Immature natural killer cell (primary cell): ENCODE measurements around the gene TBXA2R. TPM values are rescaled to one million over a fixed set of nuclear protein-coding genes. Genes with fewer than 3 reads are reported as not detected.

ENCODE experiments used
- DNase-seq, 3 donors: peaks; one replicate each; pipeline ENCODE4 v3.0.0; 2022; ENCODE audit warnings: mixed read lengths in 1 of 3
- H3K27ac Mint-ChIP-seq, 6 donors: one replicate each; pipeline ENCODE4 v1.8.0; 2020; ENCODE audit warnings: mixed read lengths in 6 of 6, mild to moderate bottlenecking in 5 of 6, inconsistent platforms in 4 of 6, moderate library complexity in 3 of 6
- H3K27me3 Mint-ChIP-seq, 3 donors: one replicate each; pipeline ENCODE4 v1.8.0; 2020 to 2021; ENCODE audit warnings: low read depth in 3 of 3, mild to moderate bottlenecking in 3 of 3, mixed read lengths in 3 of 3, moderate library complexity in 3 of 3, inconsistent platforms in 1 of 3
- H3K36me3 Mint-ChIP-seq, 3 donors: one replicate each; pipeline ENCODE4 v1.8.0; 2020; ENCODE audit warnings: mixed read lengths in 3 of 3, inconsistent platforms in 2 of 3, mild to moderate bottlenecking in 2 of 3
- H3K4me1 Mint-ChIP-seq, 2 donors: one replicate each; pipeline ENCODE4 v1.8.0; 2020; ENCODE audit warnings: inconsistent platforms in 2 of 2, mild to moderate bottlenecking in 2 of 2, mixed read lengths in 2 of 2, moderate library complexity in 1 of 2
- H3K4me3 Mint-ChIP-seq, 5 donors: one replicate each; pipeline ENCODE4 v1.8.0; 2020; ENCODE audit warnings: mild to moderate bottlenecking in 5 of 5, mixed read lengths in 5 of 5, inconsistent platforms in 3 of 5, moderate library complexity in 3 of 5
- H3K9me3 Mint-ChIP-seq, 6 donors: one replicate each; pipeline ENCODE4 v1.8.0; 2020; ENCODE audit warnings: mild to moderate bottlenecking in 6 of 6, mixed read lengths in 6 of 6, inconsistent platforms in 4 of 6, moderate library complexity in 3 of 6
- polyA plus RNA-seq, 3 donors: library from polyadenylated mRNA; unstranded; fragments of 300-500 nt; fragmentation: Illumina TruSeq; gene quantifications; one replicate each; pipeline ENCODE4 v1.2.3, GENCODE V29; 2021

Gene TBXA2R
- polyA plus RNA-seq, 3 donors from 2014 or later, result 3.1 to 9.5 (median 3.1) TPM

GRCh38 chr19:3609779-3610719 lies 3.4 kb upstream of the TBXA2R start:
- Mint-ChIP-seq H3K9me3 (no peaks in the 10 kb centered on the region), H3K27ac (peak overlapping the region in 1 of 6 donors; percentile 20), H3K4me1 (peaks cover 16 to 22% of the 10 kb centered on the region in 2 donors), H3K4me3 (no peak overlapping the region), H3K36me3 (peaks cover 0 to 5% (median 0%) of the 10 kb centered on the region in 3 donors), H3K27me3 (no peaks in the 10 kb centered on the region)
- DNase-seq, result no peak

GRCh38 chr19:3608750-3609322 lies 2.2 kb upstream of the TBXA2R start:
- Mint-ChIP-seq H3K4me1 (peaks cover 16 to 22% of the 10 kb centered on the region in 2 donors), H3K27ac (no peak overlapping the region), H3K36me3 (peaks cover 0 to 5% (median 0%) of the 10 kb centered on the region in 3 donors), H3K4me3 (no peak overlapping the region), H3K9me3 (no peaks in the 10 kb centered on the region), H3K27me3 (no peaks in the 10 kb centered on the region)
- no peak for DNase-seq

- H3K4me1 Mint-ChIP-seq, result peaks cover 16 to 22% of the 10 kb centered on the region in 2 donors
- peak overlapping the region in 4 of 6 donors; percentile 68 to 81 (median 72) for H3K27ac Mint-ChIP-seq
- no peaks in the 10 kb centered on the region for H3K27me3 Mint-ChIP-seq
- H3K36me3 Mint-ChIP-seq, result peaks cover 0 to 5% (median 0%) of the 10 kb centered on the region in 3 donors
- H3K4me3 Mint-ChIP-seq, result peak overlapping the region; percentile 65 to 75 (median 69)
- DNase-seq, result no peak
- H3K9me3 Mint-ChIP-seq, result no peaks in the 10 kb centered on the region
These were observed 1.5 kb upstream of the TBXA2R start for GRCh38 chr19:3608079-3608641.

GRCh38 chr19:3607303-3608078 lies 816 bp upstream of the TBXA2R start:
- peaks cover 0 to 5% (median 0%) of the 10 kb centered on the region in 3 donors for H3K36me3 Mint-ChIP-seq
- H3K4me3 Mint-ChIP-seq, result peak overlapping the region; percentile 65 to 75 (median 69)
- peak overlapping the region in 4 of 6 donors; percentile 68 to 81 (median 72) for H3K27ac Mint-ChIP-seq
- no peaks in the 10 kb centered on the region for H3K9me3 Mint-ChIP-seq
- DNase-seq, result no peak
- H3K27me3 Mint-ChIP-seq, result no peaks in the 10 kb centered on the region
- peaks cover 16 to 22% of the 10 kb centered on the region in 2 donors for H3K4me1 Mint-ChIP-seq

GRCh38 chr19:3606174-3606689 lies 443 bp downstream of the TBXA2R start:
- H3K4me1 Mint-ChIP-seq, result peaks cover 16 to 22% of the 10 kb centered on the region in 2 donors
- no peaks in the 10 kb centered on the region for H3K36me3 Mint-ChIP-seq
- no peaks in the 10 kb centered on the region for H3K9me3 Mint-ChIP-seq
- peak; percentile 31 to 47 (median 36) for DNase-seq
- no peak overlapping the region for H3K27ac Mint-ChIP-seq
- peak overlapping the region in 1 of 5 donors; percentile 33 for H3K4me3 Mint-ChIP-seq
- H3K27me3 Mint-ChIP-seq, result no peaks in the 10 kb centered on the region

GRCh38 chr19:3605770-3606169 lies 905 bp downstream of the TBXA2R start:
- Mint-ChIP-seq H3K36me3 (no peaks in the 10 kb centered on the region), H3K9me3 (no peaks in the 10 kb centered on the region), H3K4me3 (no peak overlapping the region), H3K27me3 (no peaks in the 10 kb centered on the region), H3K27ac (no peak overlapping the region), H3K4me1 (peaks cover 16 to 22% of the 10 kb centered on the region in 2 donors)
- no peak for DNase-seq

- no peaks in the 10 kb centered on the region for H3K27me3 Mint-ChIP-seq
- H3K4me1 Mint-ChIP-seq, result peaks cover 16 to 21% of the 10 kb centered on the region in 2 donors
- no peaks in the 10 kb centered on the region for H3K36me3 Mint-ChIP-seq
- no peak overlapping the region for H3K4me3 Mint-ChIP-seq
- H3K9me3 Mint-ChIP-seq, result no peaks in the 10 kb centered on the region
- DNase-seq, result no peak
- H3K27ac Mint-ChIP-seq, result no peak overlapping the region
These were observed 1.3 kb downstream of the TBXA2R start for GRCh38 chr19:3605361-3605760.

- Mint-ChIP-seq H3K9me3 (no peaks in the 10 kb centered on the region), H3K27ac (no peak overlapping the region), H3K27me3 (no peaks in the 10 kb centered on the region), H3K36me3 (no peaks in the 10 kb centered on the region), H3K4me3 (no peak overlapping the region), H3K4me1 (peaks cover 16 to 21% of the 10 kb centered on the region in 2 donors)
- DNase-seq, result peak; percentile 48 to 53 (median 48)
These were observed 1.7 kb downstream of the TBXA2R start for GRCh38 chr19:3604987-3605343.

GRCh38 chr19:3604227-3604986 lies 2.3 kb downstream of the TBXA2R start:
- no peak overlapping the region for H3K27ac Mint-ChIP-seq
- H3K9me3 Mint-ChIP-seq, result no peaks in the 10 kb centered on the region
- H3K27me3 Mint-ChIP-seq, result no peaks in the 10 kb centered on the region
- no peaks in the 10 kb centered on the region for H3K36me3 Mint-ChIP-seq
- DNase-seq, result no peak
- peaks cover 16 to 18% of the 10 kb centered on the region in 2 donors for H3K4me1 Mint-ChIP-seq
- H3K4me3 Mint-ChIP-seq, result peak overlapping the region in 1 of 5 donors; percentile 52

GRCh38 chr19:3603121-3603811 lies 3.4 kb downstream of the TBXA2R start:
- Mint-ChIP-seq H3K4me3 (no peak overlapping the region), H3K36me3 (no peaks in the 10 kb centered on the region), H3K9me3 (no peaks in the 10 kb centered on the region), H3K4me1 (peaks cover 12 to 13% of the 10 kb centered on the region in 2 donors), H3K27me3 (no peaks in the 10 kb centered on the region), H3K27ac (no peak overlapping the region)
- no peak for DNase-seq

GRCh38 chr19:3601021-3601420 lies 5.7 kb downstream of the TBXA2R start:
- no peaks in the 10 kb centered on the region for H3K27me3 Mint-ChIP-seq
- no peak for DNase-seq
- no peaks in the 10 kb centered on the region for H3K9me3 Mint-ChIP-seq
- H3K36me3 Mint-ChIP-seq, result no peaks in the 10 kb centered on the region
- H3K4me1 Mint-ChIP-seq, result no peaks in the 10 kb centered on the region
- no peak overlapping the region for H3K27ac Mint-ChIP-seq
- H3K4me3 Mint-ChIP-seq, result no peak overlapping the region

GRCh38 chr19:3599776-3600187 lies 6.9 kb downstream of the TBXA2R start:
- no peak overlapping the region for H3K4me3 Mint-ChIP-seq
- H3K27ac Mint-ChIP-seq, result no peak overlapping the region
- no peaks in the 10 kb centered on the region for H3K9me3 Mint-ChIP-seq
- no peaks in the 10 kb centered on the region for H3K36me3 Mint-ChIP-seq
- no peak for DNase-seq
- no peaks in the 10 kb centered on the region for H3K27me3 Mint-ChIP-seq
- no peaks in the 10 kb centered on the region for H3K4me1 Mint-ChIP-seq
